ENCODE results near the gene SND1. TPM values are rescaled to one million over a fixed set of nuclear protein-coding genes. Genes with fewer than 3 reads are reported as not detected.
"Not testable (repeated sequence)": the region's sequence is repeated elsewhere in the genome, so short reads cannot be mapped to it uniquely, and the experiment has no call there.

The SND1 gene
- total RNA-seq, 1 experiment from 2014 or later: 223 TPM

GRCh38 chr7:127887631-127888030, 235.6 kb downstream of the SND1 start:
- no peak for DNase-seq (ENCODE audit: low read depth)

- DNase-seq (ENCODE audit: low read depth): no peak
Observed at GRCh38 chr7:127888411-127888810, 236.4 kb downstream of the SND1 start.

- DNase-seq (ENCODE audit: low read depth): no peak
Observed at GRCh38 chr7:127888825-127889224, 236.8 kb downstream of the SND1 start.

- DNase-seq (ENCODE audit: low read depth): no peak
Observed at GRCh38 chr7:127889677-127890076, 237.7 kb downstream of the SND1 start.

- no peak for DNase-seq (ENCODE audit: low read depth)
Observed at GRCh38 chr7:127890726-127891125, 238.7 kb downstream of the SND1 start.

GRCh38 chr7:127891144-127891543, 239.2 kb downstream of the SND1 start:
- DNase-seq (ENCODE audit: low read depth): no peak

- DNase-seq (ENCODE audit: low read depth): no peak
Observed at GRCh38 chr7:127891854-127892438, 240.0 kb downstream of the SND1 start.

- no peak for DNase-seq (ENCODE audit: low read depth)
Observed at GRCh38 chr7:127892488-127893314, 240.7 kb downstream of the SND1 start.

GRCh38 chr7:127893547-127893946, 241.6 kb downstream of the SND1 start:
- DNase-seq (ENCODE audit: low read depth): no peak

GRCh38 chr7:127894588-127894987, 242.6 kb downstream of the SND1 start:
- DNase-seq (ENCODE audit: low read depth): no peak

GRCh38 chr7:127895360-127895759, 243.4 kb downstream of the SND1 start:
- DNase-seq (ENCODE audit: low read depth): no peak

- DNase-seq (ENCODE audit: low read depth): no peak
Observed at GRCh38 chr7:127895814-127896280, 243.9 kb downstream of the SND1 start.

- DNase-seq (ENCODE audit: low read depth): no peak
Observed at GRCh38 chr7:127896659-127897058, 244.7 kb downstream of the SND1 start.

- no peak for DNase-seq (ENCODE audit: low read depth)
Observed at GRCh38 chr7:127897704-127898454, 245.9 kb downstream of the SND1 start.

GRCh38 chr7:127899411-127899810, 247.4 kb downstream of the SND1 start:
- no peak for DNase-seq (ENCODE audit: low read depth)

GRCh38 chr7:127900141-127900540, 248.1 kb downstream of the SND1 start:
- DNase-seq (ENCODE audit: low read depth): no peak

GRCh38 chr7:127900732-127901685, 249.0 kb downstream of the SND1 start:
- DNase-seq (ENCODE audit: low read depth): no peak

- DNase-seq (ENCODE audit: low read depth): no peak
Observed at GRCh38 chr7:127901895-127902703, 250.1 kb downstream of the SND1 start.

GRCh38 chr7:127902753-127903152, 250.8 kb downstream of the SND1 start:
- DNase-seq (ENCODE audit: low read depth): not testable (repeated sequence)

Data from LHCN-M2 (cell line).